HL-60 (cell line): Measurements from ENCODE around the gene MLN.

Experiments
- DNase-seq, 2 experiments: peaks; one replicate each; pipeline ENCODE4 v3.0.0-alpha.2; 2010 to 2020; ENCODE audit warnings: low read depth in 1 of 2, low spot score in 1 of 2
- H3K27ac ChIP-seq: fragments of 250-450 bp; sonication (Bioruptor Pico); replicated peaks from 2 replicates; pipeline ENCODE4 v1.5.1; 2020; ENCODE audit warnings: mild to moderate bottlenecking, moderate library complexity
- H3K27me3 ChIP-seq: fragments of 250-450 bp; sonication (Bioruptor Pico); 2 replicates; pipeline ENCODE4 v1.5.1; 2021; ENCODE audit warnings: mild to moderate bottlenecking, moderate library complexity; ENCODE audit not compliant: insufficient read depth, poor library complexity, severe bottlenecking
- H3K4me3 ChIP-seq: replicated peaks from 2 replicates; pipeline ENCODE4 v1.5.1; 2011; ENCODE audit warnings: mild to moderate bottlenecking, control low read depth, low read length; ENCODE audit not compliant: insufficient read depth
- GABPA ChIP-seq: IDR thresholded peaks from 2 replicates; pipeline ENCODE4 v1.6.1; 2012; ENCODE audit warnings: low read depth
- POLR2AphosphoS5 ChIP-seq: IDR thresholded peaks from 2 replicates; pipeline ENCODE4 v1.6.1; 2012; ENCODE audit warnings: low read depth
- SPI1 ChIP-seq: IDR thresholded peaks from 2 replicates; pipeline ENCODE4 v1.6.1; 2012; ENCODE audit warnings: low read depth, mild to moderate bottlenecking, borderline replicate concordance
- TF ChIP-seq, protein P1 (sequence below): IDR thresholded peaks from one replicate; pipeline ENCODE4 v1.5.1; 2011; ENCODE audit warnings: low read length, control low read depth, inconsistent platforms; ENCODE audit not compliant: insufficient read depth
- TF ChIP-seq, protein P2 (sequence below): IDR thresholded peaks from 2 replicates; pipeline ENCODE4 v1.6.1; 2012; ENCODE audit warnings: low read depth; ENCODE audit not compliant: insufficient replicate concordance

Gene MLN

DNA sequence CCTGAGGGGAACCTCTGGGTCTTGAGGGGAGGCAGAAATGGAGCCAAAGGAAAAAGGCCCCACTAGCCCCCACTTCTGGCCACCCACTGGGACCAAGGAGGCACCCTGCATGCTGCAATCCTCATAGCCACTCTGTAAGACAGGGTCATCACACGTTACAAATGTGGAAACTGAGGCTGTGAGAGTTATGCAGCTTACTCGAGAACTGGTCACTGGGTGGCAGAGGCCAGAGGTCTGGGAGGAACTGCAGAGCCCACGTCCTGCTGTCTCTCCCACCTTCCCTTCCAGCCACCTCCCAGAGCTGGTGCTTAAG is 33.0 kb downstream of the MLN start:
- TF ChIP-seq POLR2AphosphoS5 (no peak; the same call in 1 of the 2 replicates), SPI1 (no peak), GABPA (no peak)
- TF ChIP-seq, protein P1, sequence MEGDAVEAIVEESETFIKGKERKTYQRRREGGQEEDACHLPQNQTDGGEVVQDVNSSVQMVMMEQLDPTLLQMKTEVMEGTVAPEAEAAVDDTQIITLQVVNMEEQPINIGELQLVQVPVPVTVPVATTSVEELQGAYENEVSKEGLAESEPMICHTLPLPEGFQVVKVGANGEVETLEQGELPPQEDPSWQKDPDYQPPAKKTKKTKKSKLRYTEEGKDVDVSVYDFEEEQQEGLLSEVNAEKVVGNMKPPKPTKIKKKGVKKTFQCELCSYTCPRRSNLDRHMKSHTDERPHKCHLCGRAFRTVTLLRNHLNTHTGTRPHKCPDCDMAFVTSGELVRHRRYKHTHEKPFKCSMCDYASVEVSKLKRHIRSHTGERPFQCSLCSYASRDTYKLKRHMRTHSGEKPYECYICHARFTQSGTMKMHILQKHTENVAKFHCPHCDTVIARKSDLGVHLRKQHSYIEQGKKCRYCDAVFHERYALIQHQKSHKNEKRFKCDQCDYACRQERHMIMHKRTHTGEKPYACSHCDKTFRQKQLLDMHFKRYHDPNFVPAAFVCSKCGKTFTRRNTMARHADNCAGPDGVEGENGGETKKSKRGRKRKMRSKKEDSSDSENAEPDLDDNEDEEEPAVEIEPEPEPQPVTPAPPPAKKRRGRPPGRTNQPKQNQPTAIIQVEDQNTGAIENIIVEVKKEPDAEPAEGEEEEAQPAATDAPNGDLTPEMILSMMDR: no peak
- TF ChIP-seq, protein P2, sequence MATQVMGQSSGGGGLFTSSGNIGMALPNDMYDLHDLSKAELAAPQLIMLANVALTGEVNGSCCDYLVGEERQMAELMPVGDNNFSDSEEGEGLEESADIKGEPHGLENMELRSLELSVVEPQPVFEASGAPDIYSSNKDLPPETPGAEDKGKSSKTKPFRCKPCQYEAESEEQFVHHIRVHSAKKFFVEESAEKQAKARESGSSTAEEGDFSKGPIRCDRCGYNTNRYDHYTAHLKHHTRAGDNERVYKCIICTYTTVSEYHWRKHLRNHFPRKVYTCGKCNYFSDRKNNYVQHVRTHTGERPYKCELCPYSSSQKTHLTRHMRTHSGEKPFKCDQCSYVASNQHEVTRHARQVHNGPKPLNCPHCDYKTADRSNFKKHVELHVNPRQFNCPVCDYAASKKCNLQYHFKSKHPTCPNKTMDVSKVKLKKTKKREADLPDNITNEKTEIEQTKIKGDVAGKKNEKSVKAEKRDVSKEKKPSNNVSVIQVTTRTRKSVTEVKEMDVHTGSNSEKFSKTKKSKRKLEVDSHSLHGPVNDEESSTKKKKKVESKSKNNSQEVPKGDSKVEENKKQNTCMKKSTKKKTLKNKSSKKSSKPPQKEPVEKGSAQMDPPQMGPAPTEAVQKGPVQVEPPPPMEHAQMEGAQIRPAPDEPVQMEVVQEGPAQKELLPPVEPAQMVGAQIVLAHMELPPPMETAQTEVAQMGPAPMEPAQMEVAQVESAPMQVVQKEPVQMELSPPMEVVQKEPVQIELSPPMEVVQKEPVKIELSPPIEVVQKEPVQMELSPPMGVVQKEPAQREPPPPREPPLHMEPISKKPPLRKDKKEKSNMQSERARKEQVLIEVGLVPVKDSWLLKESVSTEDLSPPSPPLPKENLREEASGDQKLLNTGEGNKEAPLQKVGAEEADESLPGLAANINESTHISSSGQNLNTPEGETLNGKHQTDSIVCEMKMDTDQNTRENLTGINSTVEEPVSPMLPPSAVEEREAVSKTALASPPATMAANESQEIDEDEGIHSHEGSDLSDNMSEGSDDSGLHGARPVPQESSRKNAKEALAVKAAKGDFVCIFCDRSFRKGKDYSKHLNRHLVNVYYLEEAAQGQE: no peak
- no peak overlapping the region for H3K4me3 ChIP-seq
- H3K27me3 ChIP-seq: peaks cover 5% of the 10 kb centered on the region
- no peak overlapping the region for H3K27ac ChIP-seq
- no peak for DNase-seq

DNA sequence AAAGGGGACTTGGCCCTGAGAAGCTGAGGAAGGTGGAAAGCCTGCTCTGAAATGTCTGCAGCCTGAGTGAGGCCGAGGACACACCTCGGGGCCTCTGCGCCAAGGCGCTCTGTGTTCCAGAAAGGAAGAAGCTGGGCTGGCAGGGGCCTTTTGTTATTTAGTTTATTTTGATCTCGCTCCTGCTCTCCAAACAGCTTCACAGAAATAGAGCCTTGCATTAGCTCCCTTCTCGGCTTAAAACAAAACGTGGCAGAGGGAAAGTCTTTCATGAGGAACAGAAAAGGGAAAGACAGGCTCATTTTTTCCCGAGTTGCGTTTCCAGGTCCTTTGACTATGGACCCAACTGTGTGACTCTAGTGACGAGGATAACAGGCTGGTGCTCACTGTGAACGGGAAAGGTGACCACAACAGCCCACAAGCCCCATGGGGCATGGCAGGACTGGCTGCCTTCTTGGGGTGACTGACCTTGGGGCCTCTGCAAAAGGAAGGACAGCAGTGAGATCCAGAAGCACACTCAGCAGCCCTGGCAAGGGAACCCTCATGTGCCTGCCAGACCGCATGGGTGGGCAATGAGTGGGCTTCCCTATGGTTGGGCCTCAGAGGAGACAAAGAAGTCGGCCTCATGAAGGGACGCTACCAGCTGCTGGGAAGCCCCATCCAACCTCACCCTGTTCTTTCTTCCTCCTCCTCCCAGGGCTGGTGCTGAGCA is 33.5 kb downstream of the MLN start:
- Histone ChIP-seq H3K27me3 (peaks cover 5% of the 10 kb centered on the region), H3K4me3 (no peak overlapping the region), H3K27ac (no peak overlapping the region)
- peak; percentile 57; the same call in 1 of the 2 replicates for TF ChIP-seq POLR2AphosphoS5
- TF ChIP-seq SPI1: no peak
- DNase-seq: no peak

DNA sequence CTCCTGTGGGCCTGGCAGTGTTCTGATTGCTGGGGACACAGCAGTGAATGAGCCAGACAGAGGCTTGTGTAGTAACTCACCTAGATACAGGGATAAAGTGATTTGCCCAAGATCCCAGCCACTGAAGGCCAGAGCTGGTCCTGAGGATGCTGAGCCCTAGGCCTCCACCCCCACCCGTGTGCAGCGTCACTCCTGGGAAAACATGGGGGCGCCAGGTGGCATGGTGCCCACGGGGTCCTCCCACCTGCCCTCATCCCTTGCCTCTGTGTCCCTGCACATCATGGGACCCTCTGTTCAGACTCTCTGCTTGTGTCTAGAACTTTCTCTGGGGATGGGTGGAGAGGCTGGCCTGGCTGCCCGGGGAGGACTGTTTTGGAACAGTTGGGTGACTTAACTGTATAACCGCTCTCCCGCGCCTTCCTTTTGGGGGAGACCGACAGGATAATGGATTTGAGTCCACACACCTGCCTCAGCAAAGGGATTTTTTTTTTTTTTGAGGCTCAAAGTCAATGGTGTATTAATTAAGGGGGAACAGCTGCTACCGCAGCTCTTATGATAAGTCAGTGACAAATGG is 34.5 kb downstream of the MLN start:
- TF ChIP-seq, protein P1: no peak
- TF ChIP-seq, protein P2: no peak
- TF ChIP-seq POLR2AphosphoS5 (no peak), GABPA (no peak), SPI1 (no peak)
- no peak for DNase-seq
- Histone ChIP-seq H3K27ac (no peak overlapping the region), H3K27me3 (peaks cover 5% of the 10 kb centered on the region), H3K4me3 (no peak overlapping the region)

DNA sequence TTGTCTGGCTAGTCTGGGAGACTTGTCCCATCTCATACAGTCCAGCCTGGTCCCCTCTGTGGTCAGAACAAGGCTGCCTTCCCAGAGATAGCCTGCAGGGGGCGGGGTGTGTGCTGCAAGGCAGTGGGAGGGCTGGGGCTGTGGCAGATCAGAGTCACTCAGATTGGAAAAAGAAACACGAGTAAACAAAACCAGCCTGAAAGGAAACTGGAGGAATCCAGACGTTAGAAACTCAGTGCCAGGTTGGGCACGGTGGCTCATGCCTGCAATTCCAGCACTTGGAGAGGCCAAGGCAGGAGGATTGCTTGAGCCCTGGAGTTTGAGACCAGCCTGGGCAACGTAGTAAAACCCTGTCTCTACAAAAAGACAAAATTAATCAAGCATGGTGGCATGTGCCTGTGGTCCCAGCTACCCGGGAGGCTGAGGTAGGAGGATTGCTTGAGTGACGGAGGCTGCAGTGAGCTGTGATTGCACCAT is 35.1 kb downstream of the MLN start:
- no peak overlapping the region for H3K27ac ChIP-seq
- no peak overlapping the region for H3K4me3 ChIP-seq
- DNase-seq: peak in 1 of 2 experiments; percentile 69
- TF ChIP-seq SPI1: no peak
- TF ChIP-seq, protein P2: no peak
- TF ChIP-seq, protein P1: peak; percentile 72
- TF ChIP-seq GABPA: no peak
- no peak for TF ChIP-seq POLR2AphosphoS5
- H3K27me3 ChIP-seq: peaks cover 5% of the 10 kb centered on the region
